Superior temporal gyrus (tissue), 1 donor: ENCODE results near the gene ZP1.
"Not testable (repeated sequence)": the region's sequence is repeated elsewhere in the genome, so short reads cannot be mapped to it uniquely, and the experiment has no call there.

Experiments used
- DNase-seq: peaks from one replicate; pipeline ENCODE4 v3.0.0-alpha.2; 2016; ENCODE audit errors: extremely low spot score

ZP1 gene

GRCh38 chr11:60866911-60867870 lies at the start of gene ZP1:
TSS of gene ZP1 (plus strand) at chr11:60867542. CDS start at chr11:60867562, 20 bp downstream.
- no peak for DNase-seq

GRCh38 chr11:60818057-60818456 lies 49.3 kb upstream of the ZP1 start:
- no peak for DNase-seq

GRCh38 chr11:60821827-60822599 lies 45.3 kb upstream of the ZP1 start:
- no peak for DNase-seq

GRCh38 chr11:60823745-60824306 lies 43.5 kb upstream of the ZP1 start:
- not testable (repeated sequence) for DNase-seq

- DNase-seq, result no peak
Observed at GRCh38 chr11:60825118-60825517, 42.2 kb upstream of the ZP1 start.

GRCh38 chr11:60825790-60826189 lies 41.6 kb upstream of the ZP1 start:
- no peak for DNase-seq

- DNase-seq, result no peak
Observed at GRCh38 chr11:60830478-60831142, 36.7 kb upstream of the ZP1 start.

- DNase-seq, result peak; percentile 94
Observed at GRCh38 chr11:60831143-60831500, 36.2 kb upstream of the ZP1 start.

GRCh38 chr11:60831501-60832079 lies 35.8 kb upstream of the ZP1 start:
- DNase-seq, result no peak

- DNase-seq, result no peak
Observed at GRCh38 chr11:60834742-60835533, 32.4 kb upstream of the ZP1 start.

- peak; percentile 17 for DNase-seq
Observed at GRCh38 chr11:60835534-60835846, 31.9 kb upstream of the ZP1 start.

GRCh38 chr11:60836866-60837515 lies 30.4 kb upstream of the ZP1 start:
- DNase-seq, result no peak

- DNase-seq, result no peak
Observed at GRCh38 chr11:60838132-60838531, 29.2 kb upstream of the ZP1 start.

- no peak for DNase-seq
Observed at GRCh38 chr11:60840470-60841430, 26.6 kb upstream of the ZP1 start.

GRCh38 chr11:60841797-60842667 lies 25.3 kb upstream of the ZP1 start, which contains the start of gene CCDC86:
TSS of gene CCDC86 (plus strand) at chr11:60842113. CDS start at chr11:60842125, 12 bp downstream.
- DNase-seq, result peak; percentile 95

GRCh38 chr11:60842668-60843600 lies 24.4 kb upstream of the ZP1 start:
- peak; percentile 26 for DNase-seq
